Right ventricle myocardium inferior (tissue), 1 donor: ENCODE results near the gene OR2T29. TPM values are rescaled to one million over a fixed set of nuclear protein-coding genes. Genes with fewer than 3 reads are reported as not detected.
"Not testable (repeated sequence)": the region's sequence is repeated elsewhere in the genome, so short reads cannot be mapped to it uniquely, and the experiment has no call there.

Source experiments
- ATAC-seq: fragments of 200-7000 bp; cut with Tn5 transposase; one replicate; pipeline ENCODE4 v1.9.1; 2020; ENCODE audit warnings: mild to moderate bottlenecking, moderate library complexity
- DNase-seq: peaks from one replicate; pipeline ENCODE4 v3.0.0; 2021; ENCODE audit errors: missing footprints
- intact Hi-C: fragments of 100-400 bp; cut with DNase I; formaldehyde crosslinking; loops from one replicate; pipeline ENCODE4 v1.11.0; 2022
- long read RNA-seq: library from polyadenylated mRNA; unstranded; transcript quantifications from one replicate; pipeline ENCODE4 v2.0.0, GENCODE V29; 2021
- total RNA-seq: library from RNA; stranded (reverse); fragmentation: NEBNext Ultra II Directional; extraction: Animal tissue kit (Norgen Biotek cat#: 25700); gene quantifications from one replicate; pipeline ENCODE4 v1.2.1, GENCODE V29; 2021
- donor health status: DM: no; HTN: yes; CAD: no; lungs with severe emphysema.

OR2T29 gene, protein sequence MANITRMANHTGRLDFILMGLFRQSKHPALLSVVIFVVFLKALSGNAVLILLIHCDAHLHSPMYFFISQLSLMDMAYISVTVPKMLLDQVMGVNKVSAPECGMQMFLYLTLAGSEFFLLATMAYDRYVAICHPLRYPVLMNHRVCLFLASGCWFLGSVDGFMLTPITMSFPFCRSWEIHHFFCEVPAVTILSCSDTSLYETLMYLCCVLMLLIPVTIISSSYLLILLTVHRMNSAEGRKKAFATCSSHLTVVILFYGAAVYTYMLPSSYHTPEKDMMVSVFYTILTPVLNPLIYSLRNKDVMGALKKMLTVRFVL
- total RNA-seq = not detected
- long read RNA-seq = 0 reads

DNA sequence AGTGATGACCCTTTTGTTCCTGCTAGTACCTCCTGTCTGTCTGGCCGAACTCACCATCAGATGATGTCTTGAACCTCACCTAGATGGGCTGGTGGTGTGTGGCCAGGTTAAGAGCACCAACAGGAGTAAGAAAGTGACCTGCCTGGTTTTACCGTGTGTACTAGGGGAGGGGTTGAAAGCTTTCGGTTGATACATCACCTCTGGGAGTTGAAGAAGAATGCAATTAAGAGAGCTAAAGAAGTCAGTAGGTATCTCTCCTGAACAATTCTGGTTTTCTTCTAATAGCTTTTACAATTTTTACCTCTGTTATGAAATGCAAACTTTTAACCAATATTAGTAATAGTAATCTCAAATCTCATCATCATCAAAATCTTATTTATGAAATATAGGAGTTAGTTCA, at the start of gene OR2T29:
TSS of gene OR2T29 (minus strand) at position 101 of the 400 bp plus-strand sequence. CDS start 3,281 bp downstream, outside the sequence.
- ATAC-seq, intact Hi-C loops, DNase-seq: not testable (repeated sequence)

DNA sequence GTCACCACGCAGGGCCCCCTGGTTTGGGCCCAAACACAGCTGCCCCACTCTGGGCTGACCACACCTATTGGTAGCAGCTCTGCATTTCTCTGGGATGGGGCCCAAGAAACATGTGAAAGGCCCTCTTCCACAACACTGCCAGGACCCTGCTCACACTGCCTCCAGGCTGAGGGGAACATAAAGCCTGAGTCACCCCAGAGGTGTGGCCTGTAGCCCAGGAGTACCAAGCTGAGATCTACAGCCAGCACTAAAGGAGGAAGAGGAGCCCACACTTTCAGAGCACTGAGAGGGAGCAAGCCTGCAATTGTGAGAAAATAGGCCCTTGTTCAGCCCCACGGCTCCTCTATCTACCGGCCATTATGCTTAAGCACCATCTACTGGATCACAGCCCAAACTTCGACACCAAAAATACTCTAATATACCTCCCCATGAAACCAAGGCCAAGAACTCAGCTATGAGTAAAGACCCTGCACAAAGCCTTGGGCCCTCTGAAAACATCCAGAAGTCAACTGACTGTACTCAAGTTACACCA, 49.4 kb upstream of the OR2T29 start:
- ATAC-seq (no peak), DNase-seq (no peak)
- intact Hi-C loops = no loop called here

DNA sequence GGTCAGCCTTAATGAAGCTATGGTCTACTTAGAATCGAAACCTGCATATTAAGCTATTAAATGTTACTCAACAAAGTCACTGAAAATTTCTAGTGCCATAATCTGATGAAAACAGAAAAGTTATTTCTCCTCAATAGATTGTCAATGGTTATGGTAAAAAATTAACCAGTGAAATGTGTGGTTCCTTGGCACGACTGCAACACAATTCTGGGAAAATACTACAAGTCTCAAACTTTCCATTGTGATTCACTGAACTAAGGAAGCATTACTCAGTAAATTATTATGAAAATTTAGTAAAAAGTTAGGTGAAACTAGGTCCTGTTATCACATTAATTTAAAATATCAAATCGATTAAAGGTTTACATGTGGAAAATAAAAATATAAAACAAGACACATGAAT, 47.7 kb upstream of the OR2T29 start:
- intact Hi-C loops = no loop called here
- DNase-seq = no peak
- no peak for ATAC-seq

DNA sequence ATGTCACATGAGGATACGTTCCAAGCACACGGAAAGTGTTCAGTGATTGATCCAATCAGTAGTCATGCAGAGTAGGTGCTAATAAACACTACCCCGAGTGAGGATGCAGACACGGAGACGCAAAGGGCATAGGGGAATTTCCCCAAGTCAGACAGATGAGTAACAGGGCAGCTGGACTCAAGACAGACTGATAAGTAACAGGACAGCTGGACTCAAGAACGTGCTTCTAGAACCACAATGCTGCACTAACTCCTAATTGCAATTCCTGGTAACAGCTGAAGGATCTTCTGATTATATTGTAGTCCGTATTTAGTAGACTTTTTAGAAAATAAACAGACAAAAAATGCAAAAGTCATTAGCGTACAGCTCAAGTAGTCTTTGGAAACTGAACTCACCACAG, 36.8 kb upstream of the OR2T29 start:
- no peak for DNase-seq
- intact Hi-C loops = no loop called here
- no peak for ATAC-seq

DNA sequence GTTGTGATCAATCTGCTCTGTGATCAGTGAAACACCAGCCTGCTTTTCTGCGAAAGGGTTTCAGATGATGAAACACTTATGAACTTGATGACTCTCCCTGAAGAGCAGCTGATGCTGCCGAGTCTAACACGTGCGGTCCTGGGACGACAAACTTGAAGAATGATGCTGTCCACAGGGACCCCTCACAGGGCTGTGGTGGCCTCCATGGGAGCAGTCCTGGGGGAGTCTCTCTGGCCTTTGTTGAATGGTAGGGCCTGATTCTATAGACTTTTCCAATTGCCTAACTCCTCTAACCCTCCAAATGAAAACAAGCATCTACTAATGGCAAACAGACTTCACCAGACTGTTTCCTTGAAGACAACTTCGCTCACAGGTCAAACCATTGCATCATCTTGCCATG, 35.0 kb upstream of the OR2T29 start, which contains the start of gene OR2T10:
TSS of gene OR2T10 (minus strand) at position 112 of the 400 bp plus-strand sequence. CDS start 3,932 bp downstream, outside the sequence.
- DNase-seq (no peak), ATAC-seq (no peak)
- intact Hi-C loops = no loop called here

DNA sequence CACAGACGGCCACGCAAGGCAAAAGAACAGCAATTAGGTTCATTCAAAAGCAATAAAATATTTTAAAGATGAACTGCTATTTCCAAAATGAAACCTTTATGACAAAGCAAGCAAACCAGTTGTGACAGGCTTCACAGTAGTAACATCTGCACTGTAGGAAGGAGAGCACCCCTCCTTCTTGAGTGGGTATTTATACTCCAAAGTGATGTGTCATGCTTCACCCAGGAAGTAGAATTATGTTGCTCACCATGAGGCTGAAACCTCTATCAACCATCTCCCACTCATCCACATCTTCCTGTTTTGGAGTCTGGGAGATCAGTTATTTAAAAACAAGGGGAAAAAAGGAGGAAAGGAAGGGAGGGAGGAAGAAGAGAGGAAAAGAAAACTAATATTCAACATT, 34.0 kb upstream of the OR2T29 start:
- ATAC-seq (no peak), DNase-seq (no peak)
- intact Hi-C loops = no loop called here

DNA sequence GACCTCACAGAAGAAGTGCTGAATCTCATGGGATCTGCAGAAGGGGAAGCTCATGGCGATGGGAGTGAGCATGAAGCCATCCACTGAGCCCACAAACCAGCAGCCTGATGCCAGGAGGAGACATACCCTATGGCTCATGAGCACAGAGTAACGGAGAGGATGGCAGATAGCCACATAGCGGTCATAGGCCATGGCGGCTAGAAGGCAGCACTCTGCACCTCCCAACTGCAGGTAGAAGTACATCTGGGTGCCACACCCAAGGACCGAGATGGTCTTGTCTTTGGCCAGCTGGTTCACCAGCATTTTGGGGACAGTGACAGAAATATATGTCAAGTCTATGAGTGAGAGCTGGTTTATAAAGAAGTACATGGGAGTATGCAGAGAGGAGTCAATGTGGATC, 30.7 kb upstream of the OR2T29 start:
- intact Hi-C loops = no loop called here
- no peak for DNase-seq
- ATAC-seq = no peak

DNA sequence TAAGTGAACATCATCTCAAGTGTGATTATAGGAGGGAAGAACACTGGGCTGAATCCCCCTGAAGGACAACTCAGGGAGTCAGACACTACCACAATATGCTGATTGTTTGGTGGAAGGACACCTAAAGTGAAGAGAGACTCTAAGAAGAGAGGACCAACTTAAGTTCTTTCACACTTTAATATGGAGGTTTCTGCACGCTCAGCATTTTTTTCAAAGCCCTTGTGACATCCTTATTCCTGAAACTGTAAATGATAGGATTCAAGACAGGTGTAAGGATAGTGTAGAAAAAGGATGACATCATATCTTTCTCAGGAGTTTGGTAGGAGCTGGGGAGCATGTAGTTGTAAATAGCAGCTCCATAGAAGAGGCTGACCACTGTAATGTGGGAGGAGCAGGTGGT, 30.1 kb upstream of the OR2T29 start:
- DNase-seq (no peak), ATAC-seq (no peak)
- intact Hi-C loops = no loop called here

DNA sequence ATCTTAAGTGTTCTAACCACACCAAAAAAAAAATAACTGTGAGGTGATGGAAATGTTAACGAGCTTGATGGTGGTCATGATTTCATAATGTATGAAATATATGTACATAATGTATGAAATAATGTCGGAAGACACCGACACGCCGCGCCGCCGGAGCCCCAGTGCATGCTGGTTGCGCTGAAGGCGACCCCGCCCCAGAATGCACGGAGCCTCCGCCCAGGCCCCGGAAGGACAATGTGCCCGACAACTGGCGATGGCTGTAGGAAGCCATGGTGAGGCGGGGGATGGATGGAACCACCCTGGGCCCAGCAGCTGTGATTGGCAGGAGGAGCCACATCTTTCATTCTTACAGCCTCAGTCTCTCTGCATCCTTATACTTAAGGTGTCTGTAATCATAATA, 27.5 kb upstream of the OR2T29 start:
- ATAC-seq (no peak), DNase-seq (peak; percentile 62)
- intact Hi-C loops = no loop called here

DNA sequence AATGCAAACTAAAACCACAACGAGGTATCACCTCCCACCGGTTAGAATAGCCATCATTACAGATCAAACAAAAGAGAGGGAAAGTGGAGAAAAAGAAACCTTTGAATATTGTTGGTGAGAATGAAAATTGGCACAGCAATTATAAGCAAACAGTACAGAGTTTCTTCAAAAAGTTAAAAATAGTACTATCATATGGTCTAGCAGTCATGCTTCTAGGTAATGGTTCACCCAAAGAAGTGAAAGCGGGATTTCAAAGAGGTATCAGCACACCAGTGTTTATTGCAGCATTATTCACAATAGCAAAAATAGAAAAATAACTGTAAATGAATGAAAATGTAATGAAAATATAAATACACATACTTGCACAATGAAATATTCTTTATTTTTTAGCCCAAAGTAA, 26.8 kb upstream of the OR2T29 start:
- intact Hi-C loops = no loop called here
- ATAC-seq (no peak), DNase-seq (no peak)

DNA sequence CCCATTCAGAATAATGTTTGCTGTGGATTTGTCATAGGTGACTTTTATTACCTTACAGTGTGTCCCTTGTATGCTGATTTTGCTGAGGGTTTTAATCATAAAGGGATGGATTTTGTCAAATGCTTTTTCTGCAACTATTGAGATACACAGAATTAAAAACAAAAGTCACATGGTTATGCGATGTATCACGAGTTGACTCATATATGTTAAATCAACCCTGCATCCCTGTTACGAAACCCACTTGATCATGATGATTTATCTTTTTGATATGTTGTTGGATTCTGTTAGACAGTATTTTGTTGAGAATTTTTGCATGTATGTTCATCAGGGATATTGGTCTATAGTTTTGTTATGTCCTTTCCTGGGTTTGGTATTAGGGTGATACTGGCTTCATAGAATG, 22.7 kb upstream of the OR2T29 start:
- DNase-seq = no peak
- no peak for ATAC-seq
- intact Hi-C loops = no loop called here

DNA sequence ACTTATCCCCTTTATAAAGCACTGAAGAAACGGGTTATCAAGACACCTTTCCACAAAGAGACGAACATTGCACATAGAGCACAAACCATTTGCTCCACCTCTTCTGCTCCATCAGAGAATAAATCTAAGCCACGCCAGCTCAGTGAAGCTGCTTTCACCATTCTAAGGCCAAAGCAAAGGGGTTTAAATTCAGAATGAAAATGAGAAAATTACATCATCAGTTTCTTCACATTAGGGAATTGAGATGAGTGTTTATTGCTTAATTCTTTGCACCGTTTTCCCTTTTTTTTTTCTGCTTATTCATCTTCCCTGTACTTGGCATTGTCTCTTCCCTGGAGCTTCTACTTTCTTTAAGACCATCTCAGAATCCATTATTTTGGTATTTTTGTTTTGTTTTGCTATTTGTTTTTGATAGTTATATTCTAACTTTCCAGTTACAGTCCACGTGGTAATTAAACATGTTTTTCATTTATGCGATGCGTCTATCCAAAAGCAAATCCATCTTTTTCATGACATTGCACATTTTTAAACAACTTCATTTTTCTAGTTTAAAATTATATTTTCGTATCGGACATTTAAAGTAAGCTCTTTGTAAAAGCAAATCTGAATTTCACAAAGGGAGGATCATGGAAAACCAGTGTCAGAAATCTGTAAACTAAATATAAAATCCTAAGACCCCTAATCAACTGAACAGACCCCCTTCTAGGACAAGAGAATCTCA, 13.8 kb upstream of the OR2T29 start:
- intact Hi-C loops = no loop called here
- DNase-seq (no peak), ATAC-seq (no peak)

DNA sequence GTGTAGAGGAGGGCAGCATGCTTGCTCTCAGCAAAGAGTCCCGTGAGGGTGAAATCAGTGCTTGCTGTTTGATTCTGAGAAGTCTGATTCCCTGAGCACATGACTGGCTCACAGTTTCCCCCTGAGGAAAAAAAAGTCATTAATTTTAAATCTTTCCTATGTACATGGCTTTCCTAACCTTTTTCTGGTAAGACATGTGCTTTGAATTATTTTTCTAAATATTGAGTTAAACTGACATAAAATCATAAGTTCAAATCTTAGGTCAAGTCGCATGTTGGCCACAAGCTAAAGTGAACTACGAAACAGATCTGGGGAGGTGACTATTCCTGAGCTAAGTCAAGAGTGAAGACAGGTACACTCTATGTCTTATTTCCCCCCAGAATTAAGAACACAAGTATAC, 12.1 kb upstream of the OR2T29 start, which contains the start of gene OR2T34:
TSS of gene OR2T34 (minus strand) at position 101 of the 400 bp plus-strand sequence. CDS start at position 101, 0 bp downstream.
- DNase-seq, intact Hi-C loops, ATAC-seq: not testable (repeated sequence)

DNA sequence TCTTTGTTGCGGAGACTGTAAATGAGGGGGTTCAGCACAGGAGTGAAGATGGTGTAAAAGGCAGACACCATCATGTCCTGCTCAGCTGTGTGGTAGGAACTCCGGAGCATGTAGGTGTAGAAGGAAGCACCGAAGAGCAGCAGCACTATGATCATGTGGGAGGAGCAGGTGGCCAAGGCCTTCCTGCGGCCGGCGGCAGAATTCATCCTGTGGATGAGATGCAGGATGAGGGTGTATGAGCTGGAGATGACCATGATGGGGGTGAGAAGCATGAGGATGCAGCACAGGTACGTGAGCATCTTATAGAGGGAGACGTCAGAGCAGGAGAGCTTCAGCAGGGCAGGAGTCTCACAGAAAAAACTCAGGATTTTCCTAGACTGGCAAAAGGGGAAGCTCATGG, 11.3 kb upstream of the OR2T29 start:
- intact Hi-C loops, ATAC-seq: not testable (repeated sequence)
- peak; percentile 56 for DNase-seq

DNA sequence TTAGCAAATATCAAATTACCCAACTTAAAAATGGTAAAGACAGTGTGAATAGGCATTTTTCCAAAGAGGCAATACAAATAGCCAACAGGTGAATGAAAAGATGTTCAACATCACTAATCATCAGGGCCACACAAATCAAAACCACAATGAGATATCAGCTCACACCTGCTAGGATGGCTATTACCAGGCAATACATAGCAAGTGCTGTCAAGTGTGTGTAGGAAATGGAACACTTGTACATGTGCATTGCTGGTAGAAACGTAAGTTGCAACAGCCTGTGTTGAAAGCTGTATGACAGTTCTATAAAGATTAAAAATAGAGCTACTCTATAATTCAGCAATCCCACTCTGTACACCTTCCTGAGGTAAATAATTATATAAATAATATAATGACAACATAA, 9.5 kb upstream of the OR2T29 start:
- ATAC-seq, intact Hi-C loops, DNase-seq: not testable (repeated sequence)

DNA sequence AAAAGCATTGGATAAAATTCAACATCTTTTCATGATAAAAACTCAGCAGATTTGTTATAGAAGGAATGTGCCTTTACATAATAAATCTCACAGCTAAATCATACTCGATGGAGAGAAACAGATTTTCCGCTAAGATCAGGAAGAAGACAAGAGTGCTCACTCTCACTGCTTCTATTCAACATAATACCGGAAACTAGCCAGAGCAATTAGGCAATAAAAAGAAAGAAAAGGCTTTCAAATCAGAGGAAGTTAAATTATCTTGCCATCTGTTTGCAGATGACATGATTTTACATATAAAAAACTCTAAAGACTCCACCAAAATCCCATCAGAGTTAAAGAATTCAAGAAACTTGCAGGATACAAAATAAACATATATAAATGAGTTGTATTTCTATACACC, 8.2 kb upstream of the OR2T29 start:
- intact Hi-C loops, DNase-seq, ATAC-seq: not testable (repeated sequence)

DNA sequence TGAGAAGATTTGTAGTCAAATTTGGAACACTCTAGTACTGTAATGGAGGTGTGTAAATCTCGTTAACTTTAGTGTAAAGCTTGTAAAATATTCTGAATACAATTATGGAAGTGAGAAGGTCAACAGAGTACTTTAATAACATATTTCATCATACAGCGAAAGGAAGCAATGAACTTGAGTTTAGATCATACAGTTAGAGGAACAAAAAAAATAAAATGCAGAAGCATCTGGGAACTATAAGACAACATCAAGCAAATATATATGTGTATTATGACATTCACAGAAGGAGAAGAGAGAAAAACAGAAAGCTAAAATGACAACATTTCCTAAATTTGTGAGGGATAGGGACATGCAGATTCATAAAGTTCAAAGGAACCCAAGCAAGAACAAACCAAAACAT, 6.5 kb upstream of the OR2T29 start:
- DNase-seq, intact Hi-C loops, ATAC-seq: not testable (repeated sequence)

DNA sequence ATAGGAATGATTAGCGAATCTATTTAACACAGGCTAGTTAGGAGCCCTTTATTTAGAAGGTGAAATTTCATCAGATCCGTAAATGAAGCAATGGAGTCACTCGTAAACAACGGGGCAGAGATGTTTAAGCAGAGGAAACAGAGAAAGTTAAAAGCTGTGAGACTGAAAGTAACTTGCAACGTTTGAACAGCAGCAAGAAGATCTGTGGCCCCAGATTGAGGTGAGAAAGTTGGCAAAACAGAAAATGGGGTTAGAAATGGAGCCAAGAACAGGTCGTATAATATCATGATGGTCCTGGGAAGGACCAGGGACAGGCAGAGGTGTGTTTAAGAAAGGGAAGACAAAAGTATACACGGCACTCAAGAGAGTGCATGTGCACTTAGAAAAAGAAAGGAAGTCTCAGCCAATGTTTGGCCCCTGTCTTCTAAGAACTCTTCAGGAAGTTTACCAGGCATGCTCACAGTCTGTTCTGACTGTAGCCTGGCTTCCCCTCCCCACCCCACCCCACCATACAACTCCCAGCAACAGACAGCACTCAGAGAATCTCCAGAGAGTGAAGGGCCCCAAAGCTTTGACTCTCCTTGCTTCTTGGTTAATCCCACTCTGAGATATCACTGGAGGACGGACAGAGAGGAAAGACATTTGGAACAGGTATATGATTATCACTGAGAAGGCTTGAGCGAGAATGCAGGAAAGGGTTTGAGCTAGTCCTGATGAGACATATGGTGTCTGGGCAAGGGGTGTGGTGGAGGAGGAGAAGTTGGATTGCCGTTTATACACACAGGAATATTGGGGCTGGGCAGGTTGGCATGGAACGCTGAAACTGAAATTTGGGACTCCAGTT, 3.2 kb upstream of the OR2T29 start:
- DNase-seq, intact Hi-C loops, ATAC-seq: not testable (repeated sequence)

DNA sequence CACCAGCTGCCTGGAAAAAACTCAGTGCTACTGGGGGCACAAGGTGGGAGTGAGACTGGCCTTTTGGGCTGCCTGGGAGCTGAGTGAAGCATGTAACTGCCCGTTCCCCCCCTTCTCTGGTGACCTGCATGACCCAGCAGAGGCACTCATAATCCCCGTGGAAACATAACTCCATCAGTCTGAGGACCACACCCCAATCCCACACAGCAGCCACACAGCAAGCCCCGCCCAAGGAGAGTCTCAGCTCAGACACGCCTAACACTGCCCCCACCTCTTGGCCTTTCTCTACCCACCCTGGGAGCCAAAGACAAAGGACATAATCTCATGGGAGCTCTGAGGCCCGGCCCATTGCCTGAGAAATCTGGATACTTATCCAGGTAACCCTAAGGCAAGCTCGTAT, 11.5 kb downstream of the OR2T29 start:
- ATAC-seq, intact Hi-C loops, DNase-seq: not testable (repeated sequence)
